ENCODE data around the gene PPOX.

PPOX gene

DNA sequence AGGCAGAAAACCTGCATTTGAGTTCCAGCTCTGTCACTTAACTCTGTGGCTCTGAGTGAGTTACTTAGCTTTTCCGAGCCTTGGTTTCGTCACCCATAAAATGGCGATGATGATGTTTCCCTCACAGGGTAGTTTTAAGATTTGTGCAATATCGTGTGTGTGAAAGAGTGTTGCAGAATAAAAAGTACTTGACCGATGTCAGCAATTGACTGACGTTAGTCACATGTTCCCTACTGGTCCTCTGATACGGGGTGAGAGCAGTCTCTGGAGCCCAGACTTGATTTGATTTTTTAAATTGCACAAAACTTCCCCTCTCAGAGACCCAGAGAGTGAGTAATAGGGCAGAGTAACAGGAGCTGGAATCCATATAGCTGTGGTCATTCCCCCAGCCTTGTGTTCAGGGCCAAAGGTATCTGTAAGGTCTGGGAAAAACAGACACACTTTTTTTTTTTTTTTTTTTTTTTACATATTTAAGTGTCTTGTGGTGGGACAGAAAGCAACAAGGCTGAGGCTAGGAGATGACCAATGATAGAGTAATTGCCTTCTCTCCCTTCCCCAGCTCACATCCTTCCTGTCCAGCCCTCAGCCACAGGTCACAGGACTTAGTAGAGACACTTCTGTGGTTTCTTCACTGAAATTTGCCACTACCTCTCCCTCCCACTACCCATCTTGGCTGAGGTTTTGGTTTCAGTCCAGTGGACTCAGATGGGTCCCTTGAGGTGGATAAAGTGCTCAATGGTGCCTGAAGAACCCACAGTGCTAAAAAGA lies 50.9 kb downstream of the PPOX start:
- Histone ChIP-seq H3K4me1 (ENCODE audit: insufficient read depth, low read length) (peaks cover 5% of the 10 kb centered on the region), H3K4me3 (ENCODE audit: low read length) (no peak overlapping the region)
- WGBS, result 84% methylated on average over 7 of the region's 7 CpGs

DNA sequence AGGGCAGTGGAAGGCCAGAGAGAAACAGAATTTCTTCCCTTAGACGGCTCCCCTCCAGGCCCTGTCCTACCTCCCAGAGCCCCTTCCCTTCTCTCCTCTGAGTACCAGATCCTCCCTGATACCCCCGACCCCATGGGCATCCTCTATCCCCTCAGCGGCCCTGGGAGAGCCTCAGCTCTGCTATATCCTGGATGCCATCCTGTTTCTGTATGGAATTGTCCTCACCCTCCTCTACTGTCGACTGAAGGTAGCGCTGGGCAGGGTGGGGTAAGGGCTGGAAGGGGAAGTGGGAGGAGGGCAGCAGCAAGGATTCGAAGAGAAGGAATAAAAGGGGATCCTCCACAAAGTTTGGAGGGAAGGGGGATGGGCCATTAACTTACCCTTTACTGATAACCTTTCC lies 51.6 kb downstream of the PPOX start:
- H3K4me1 ChIP-seq (ENCODE audit: insufficient read depth, low read length), result peaks cover 5% of the 10 kb centered on the region
- peaks cover 17% of the 10 kb centered on the region for H3K36me3 ChIP-seq (ENCODE audit: insufficient read depth, low read length)
- H3K9me3 ChIP-seq (ENCODE audit: insufficient read depth, low read depth, low read length), result no peaks in the 10 kb centered on the region
- no peak overlapping the region for H3K4me3 ChIP-seq (ENCODE audit: low read length)
- no peak overlapping the region for H3K27ac ChIP-seq (ENCODE audit: low read depth, low read length)
- no peak overlapping the region for H3K9ac ChIP-seq (ENCODE audit: low read depth, low read length)
- H3K27me3 ChIP-seq (ENCODE audit: insufficient read depth, low read length), result no peaks in the 10 kb centered on the region
- 80% methylated on average over 6 of the region's 6 CpGs for WGBS

More for the DNA sequence above, 50.9 kb downstream of the PPOX start:
- Histone ChIP-seq H3K36me3 (ENCODE audit: insufficient read depth, low read length) (peaks cover 24% of the 10 kb centered on the region), H3K27me3 (ENCODE audit: insufficient read depth, low read length) (no peaks in the 10 kb centered on the region), H3K9me3 (ENCODE audit: insufficient read depth, low read depth, low read length) (no peaks in the 10 kb centered on the region), H3K9ac (ENCODE audit: low read depth, low read length) (no peak overlapping the region), H3K27ac (ENCODE audit: low read depth, low read length) (no peak overlapping the region)

DNA sequence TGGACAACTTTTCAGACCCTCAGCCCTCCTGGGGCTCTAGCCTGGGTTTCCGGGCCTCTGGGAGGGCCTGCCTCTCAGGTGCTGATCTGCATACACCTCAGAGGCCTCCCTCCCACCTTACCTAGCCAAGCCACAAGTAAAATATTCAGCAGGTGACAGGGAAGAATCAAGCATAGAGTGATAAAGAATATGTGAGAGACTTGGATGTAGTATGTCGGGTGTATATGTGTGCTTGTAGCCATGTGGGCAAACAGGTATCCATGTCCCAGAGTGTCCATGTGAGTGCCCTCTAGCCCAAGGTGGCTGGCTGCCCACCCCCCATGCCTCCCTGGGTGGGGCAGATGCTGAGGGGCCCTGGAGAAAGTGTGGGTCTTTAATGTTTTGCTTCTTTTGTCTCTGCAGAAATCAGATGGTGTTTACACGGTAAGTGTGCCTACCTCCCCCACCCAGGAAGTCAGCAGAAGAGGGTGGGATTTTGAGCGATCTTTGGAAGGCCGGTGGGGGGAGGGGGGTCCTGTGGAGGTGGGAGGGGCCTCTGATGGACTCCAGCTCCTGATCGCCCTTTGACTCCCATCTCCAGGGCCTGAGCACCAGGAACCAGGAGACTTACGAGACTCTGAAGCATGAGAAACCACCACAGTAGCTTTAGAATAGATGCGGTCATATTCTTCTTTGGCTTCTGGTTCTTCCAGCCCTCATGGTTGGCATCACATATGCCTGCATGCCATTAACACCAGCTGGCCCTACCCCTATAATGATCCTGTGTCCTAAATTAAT lies 52.3 kb downstream of the PPOX start:
- peaks cover 11% of the 10 kb centered on the region for H3K36me3 ChIP-seq (ENCODE audit: insufficient read depth, low read length)
- H3K27ac ChIP-seq (ENCODE audit: low read depth, low read length), result no peak overlapping the region
- WGBS, result 81% methylated on average over 7 of the region's 8 CpGs
- H3K27me3 ChIP-seq (ENCODE audit: insufficient read depth, low read length), result no peaks in the 10 kb centered on the region
- no peaks in the 10 kb centered on the region for H3K9me3 ChIP-seq (ENCODE audit: insufficient read depth, low read depth, low read length)
- H3K4me1 ChIP-seq (ENCODE audit: insufficient read depth, low read length), result peaks cover 5% of the 10 kb centered on the region
- H3K9ac ChIP-seq (ENCODE audit: low read depth, low read length), result no peak overlapping the region
- no peak overlapping the region for H3K4me3 ChIP-seq (ENCODE audit: low read length)

DNA sequence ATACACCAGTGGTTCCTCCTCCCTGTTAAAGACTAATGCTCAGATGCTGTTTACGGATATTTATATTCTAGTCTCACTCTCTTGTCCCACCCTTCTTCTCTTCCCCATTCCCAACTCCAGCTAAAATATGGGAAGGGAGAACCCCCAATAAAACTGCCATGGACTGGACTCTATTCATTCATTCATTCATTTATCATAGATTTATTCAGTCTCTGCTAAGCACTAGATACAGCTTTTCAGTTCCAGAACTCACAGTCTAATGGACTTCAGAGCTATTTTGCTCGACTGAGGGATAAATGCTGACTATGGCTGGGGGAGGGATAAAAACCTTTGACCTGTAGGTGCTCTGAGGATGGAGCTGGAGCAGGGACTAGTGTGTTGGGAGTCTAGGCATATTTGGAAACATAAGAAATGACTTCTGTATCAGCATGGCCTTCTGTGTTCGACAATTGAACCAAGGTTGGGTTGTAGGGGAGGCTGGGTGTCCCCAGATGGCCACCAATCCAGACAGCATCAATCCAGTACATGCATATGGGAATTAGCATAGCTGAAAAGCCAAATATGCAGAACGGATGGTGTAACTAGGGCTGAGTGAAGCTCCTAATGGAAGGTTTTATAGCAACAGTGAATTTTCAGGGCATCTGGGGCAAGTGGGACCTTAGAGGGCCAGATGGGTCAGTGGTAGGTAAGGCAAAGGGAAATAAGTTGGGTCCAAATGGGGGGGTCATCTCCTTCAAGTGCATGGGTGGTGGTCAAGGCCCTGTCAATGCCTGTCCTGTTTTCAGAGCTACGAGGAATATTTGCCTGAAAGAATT lies 53.1 kb downstream of the PPOX start:
- no peaks in the 10 kb centered on the region for H3K9me3 ChIP-seq (ENCODE audit: insufficient read depth, low read depth, low read length)
- H3K9ac ChIP-seq (ENCODE audit: low read depth, low read length), result no peak overlapping the region
- WGBS, result 94% methylated on average over 5 of the region's 5 CpGs
- H3K4me1 ChIP-seq (ENCODE audit: insufficient read depth, low read length), result peaks cover 5% of the 10 kb centered on the region
- no peaks in the 10 kb centered on the region for H3K27me3 ChIP-seq (ENCODE audit: insufficient read depth, low read length)
- H3K4me3 ChIP-seq (ENCODE audit: low read length), result no peak overlapping the region
- H3K27ac ChIP-seq (ENCODE audit: low read depth, low read length), result no peak overlapping the region
- H3K36me3 ChIP-seq (ENCODE audit: insufficient read depth, low read length), result peaks cover 3% of the 10 kb centered on the region

DNA sequence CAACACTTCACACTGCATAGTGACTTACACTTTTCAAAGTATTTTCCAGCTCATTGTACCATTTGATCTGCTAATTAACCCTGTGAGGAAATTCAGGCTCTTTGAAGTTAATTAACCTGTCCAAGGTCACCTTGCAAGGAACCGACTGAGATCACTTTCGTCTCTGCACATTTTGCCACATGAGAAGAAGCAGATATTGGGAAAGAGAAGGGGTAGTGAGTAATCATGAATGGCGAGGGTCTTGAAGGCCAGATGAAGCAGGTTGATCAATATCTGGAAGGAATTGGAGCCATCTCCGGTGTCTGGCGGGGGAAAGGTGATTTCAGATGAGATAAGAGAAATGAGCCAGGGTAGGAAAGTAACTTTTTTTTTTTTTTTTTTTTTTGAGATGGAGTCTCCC lies 53.8 kb downstream of the PPOX start:
- no peak overlapping the region for H3K9ac ChIP-seq (ENCODE audit: low read depth, low read length)
- 92% methylated on average over 5 of the region's 5 CpGs for WGBS
- no peak overlapping the region for H3K27ac ChIP-seq (ENCODE audit: low read depth, low read length)
- H3K4me1 ChIP-seq (ENCODE audit: insufficient read depth, low read length), result peaks cover 5% of the 10 kb centered on the region
- H3K36me3 ChIP-seq (ENCODE audit: insufficient read depth, low read length), result no peaks in the 10 kb centered on the region
- H3K4me3 ChIP-seq (ENCODE audit: low read length), result no peak overlapping the region
- no peaks in the 10 kb centered on the region for H3K9me3 ChIP-seq (ENCODE audit: insufficient read depth, low read depth, low read length)
- H3K27me3 ChIP-seq (ENCODE audit: insufficient read depth, low read length), result no peaks in the 10 kb centered on the region
